Activated CD4-positive, alpha-beta memory T cell treated with anti-CD3 and anti-CD28 coated beads, Interleukin-2, amount 10 ng/mL, durations not matched to agents 7 days and 5 days (primary cell): ENCODE measurements around the gene WIPF1. TPM values are rescaled to one million over a fixed set of nuclear protein-coding genes. Genes with fewer than 3 reads are reported as not detected.
A peak's percentile ranks its signal among the peaks of the same experiment; 100 is the strongest.

Experiments used
- CTCF ChIA-PET: fragments of 350-600 bp; sonication (Branson Sonifier 250); formaldehyde crosslinking; loops from one replicate; lab custom pipeline; 2021; ENCODE audit warnings: antibody characterized with exemption, inconsistent platforms; lab: Charles Lee
- POLR2A ChIA-PET: fragments of 350-600 bp; sonication (Branson Sonifier 250); formaldehyde crosslinking; loops from one replicate; lab custom pipeline; 2021; ENCODE audit warnings: antibody characterized with exemption; lab: Charles Lee
- DNase-seq: peaks from one replicate; pipeline ENCODE4 v3.0.0-alpha.2; 2020
- H3K27ac Mint-ChIP-seq: one replicate; pipeline ENCODE4 v1.8.0; 2021; ENCODE audit warnings: mild to moderate bottlenecking, mixed read lengths
- H3K27me3 Mint-ChIP-seq: one replicate; pipeline ENCODE4 v1.8.0; 2021; ENCODE audit warnings: mixed read lengths
- H3K36me3 Mint-ChIP-seq: one replicate; pipeline ENCODE4 v1.8.0; 2021; ENCODE audit warnings: low read depth, mixed read lengths
- H3K4me1 Mint-ChIP-seq: one replicate; pipeline ENCODE4 v1.8.0; 2021; ENCODE audit warnings: mixed read lengths
- H3K4me3 Mint-ChIP-seq: one replicate; pipeline ENCODE4 v1.8.0; 2021; ENCODE audit warnings: mild to moderate bottlenecking, mixed read lengths
- H3K9me3 Mint-ChIP-seq: one replicate; pipeline ENCODE4 v1.8.0; 2021; ENCODE audit warnings: mixed read lengths
- total RNA-seq, 2 experiments: library from RNA; stranded (reverse); gene quantifications; one replicate each; pipeline ENCODE4 v1.2.3, GENCODE V29; 2021

Gene WIPF1, protein sequence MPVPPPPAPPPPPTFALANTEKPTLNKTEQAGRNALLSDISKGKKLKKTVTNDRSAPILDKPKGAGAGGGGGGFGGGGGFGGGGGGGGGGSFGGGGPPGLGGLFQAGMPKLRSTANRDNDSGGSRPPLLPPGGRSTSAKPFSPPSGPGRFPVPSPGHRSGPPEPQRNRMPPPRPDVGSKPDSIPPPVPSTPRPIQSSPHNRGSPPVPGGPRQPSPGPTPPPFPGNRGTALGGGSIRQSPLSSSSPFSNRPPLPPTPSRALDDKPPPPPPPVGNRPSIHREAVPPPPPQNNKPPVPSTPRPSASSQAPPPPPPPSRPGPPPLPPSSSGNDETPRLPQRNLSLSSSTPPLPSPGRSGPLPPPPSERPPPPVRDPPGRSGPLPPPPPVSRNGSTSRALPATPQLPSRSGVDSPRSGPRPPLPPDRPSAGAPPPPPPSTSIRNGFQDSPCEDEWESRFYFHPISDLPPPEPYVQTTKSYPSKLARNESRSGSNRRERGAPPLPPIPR
- total RNA-seq = 100 to 1,000 TPM; 574 to 590 TPM

DNA sequence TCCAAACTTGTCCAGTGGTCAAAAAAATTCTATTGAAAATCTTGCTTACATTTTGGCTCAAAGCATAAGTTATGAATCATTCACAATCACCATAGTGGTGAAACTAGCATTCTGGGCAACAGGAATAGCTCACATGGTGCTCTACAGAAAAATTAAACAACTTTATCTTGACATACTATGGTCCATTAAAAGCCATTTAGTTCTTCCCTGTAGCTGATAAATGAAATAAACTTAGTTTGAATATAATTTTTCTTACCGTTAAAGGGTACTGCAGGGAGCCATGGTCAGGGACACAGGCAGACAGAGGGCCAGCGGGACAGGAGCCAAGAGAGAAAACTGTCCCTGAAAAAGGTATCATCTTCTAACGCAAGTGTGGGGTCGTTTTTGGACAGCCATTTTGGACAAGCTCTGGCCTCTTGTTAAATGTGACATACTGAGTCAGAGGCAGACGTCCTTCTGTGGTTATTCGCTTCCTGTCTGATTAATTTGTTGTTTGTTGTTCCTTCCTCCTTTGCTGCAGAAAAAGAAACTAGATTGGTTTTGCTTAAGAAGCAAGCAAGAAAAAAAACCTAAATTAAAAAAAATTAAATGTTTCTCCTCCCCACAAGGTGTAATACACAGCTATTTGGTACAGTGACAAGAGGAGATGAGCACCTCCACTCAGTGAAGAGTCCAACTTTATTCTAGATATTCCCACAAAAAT is at the start of gene WIPF1:
WIPF1 (minus strand) TSS at position 460 of the 703 bp plus-strand sequence. CDS start 12,231 bp downstream, outside the sequence.
- peak within 1 kb of the TSS; percentile 96 for H3K27ac Mint-ChIP-seq
- H3K4me1 Mint-ChIP-seq = peaks cover 58% of the 10 kb centered on the region
- no peaks in the 10 kb centered on the region for H3K27me3 Mint-ChIP-seq
- CTCF ChIA-PET = interaction anchor here (0.8 to 15.3 kb wide), 11 partner anchors 11 to 135 kb away, joined by 3 to 162 read pairs (median 5); no protein-coding TSS in a partner anchor
- no peaks in the 10 kb centered on the region for H3K9me3 Mint-ChIP-seq
- H3K4me3 Mint-ChIP-seq = peak within 1 kb of the TSS; percentile 86
- peaks cover 77% of the 10 kb centered on the region for H3K36me3 Mint-ChIP-seq
- DNase-seq = peak; percentile 67
- POLR2A ChIA-PET = interaction anchor here (1.0 to 15.7 kb wide), 15 partner anchors 16 to 571 kb away, joined by 3 to 558 read pairs (median 6); partner anchors contain the start of genes ATF2, GPR155 and SCRN3

DNA sequence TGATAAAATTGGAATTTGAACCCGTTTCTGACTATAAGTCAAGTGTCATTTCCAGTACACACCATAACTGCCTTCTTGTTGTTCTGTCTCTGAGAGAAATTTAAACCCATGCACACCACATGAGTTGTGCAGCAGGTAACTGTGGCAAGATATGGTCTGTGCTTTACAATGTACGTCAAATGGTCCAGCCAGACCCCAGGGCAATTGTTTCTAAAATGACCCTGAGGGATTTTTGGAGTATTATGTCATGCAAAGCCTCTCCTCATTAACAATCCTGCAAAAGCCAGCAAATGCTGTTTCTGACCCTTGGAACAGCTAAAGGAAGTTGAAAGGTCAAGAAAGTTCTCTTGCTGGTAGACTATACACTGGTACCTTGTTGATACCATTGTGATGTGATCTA is 47.7 kb upstream of the WIPF1 start:
- DNase-seq = no peak
- no peaks in the 10 kb centered on the region for H3K27me3 Mint-ChIP-seq
- peaks cover 2% of the 10 kb centered on the region for H3K4me1 Mint-ChIP-seq
- no peak overlapping the region for H3K4me3 Mint-ChIP-seq
- ChIA-PET POLR2A (interaction anchor here (1.0 kb wide), 1 partner anchor 11 kb away, joined by 4 read pairs; no protein-coding TSS in a partner anchor), CTCF (no interaction called here)
- peaks cover 32% of the 10 kb centered on the region for H3K36me3 Mint-ChIP-seq
- no peak overlapping the region for H3K27ac Mint-ChIP-seq
- peaks cover 7% of the 10 kb centered on the region for H3K9me3 Mint-ChIP-seq

DNA sequence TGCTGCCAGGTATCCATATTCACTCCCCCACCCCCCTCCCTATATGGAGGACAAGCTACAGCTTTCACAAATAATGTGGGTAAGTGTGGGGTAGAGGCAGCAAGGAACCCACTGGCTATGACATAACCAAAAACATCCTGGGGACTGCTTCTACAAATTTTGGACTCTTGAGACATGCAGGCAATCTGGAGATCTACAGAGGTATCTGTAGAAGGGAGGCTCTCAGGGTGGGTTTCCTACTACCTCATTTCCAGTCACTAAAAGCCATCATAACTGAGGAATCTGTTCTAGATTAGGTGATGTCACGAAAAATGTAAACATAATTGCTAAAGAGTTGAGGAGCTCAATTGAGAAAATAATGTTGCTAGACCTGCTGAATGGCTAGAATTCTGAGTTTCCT is 46.8 kb upstream of the WIPF1 start:
- no peak overlapping the region for H3K4me3 Mint-ChIP-seq
- ChIA-PET POLR2A (interaction anchor here (1.0 kb wide), 1 partner anchor 10 kb away, joined by 4 read pairs; no protein-coding TSS in a partner anchor), CTCF (interaction anchor here (1.0 kb wide), 1 partner anchor 51 kb away, joined by 3 read pairs; no protein-coding TSS in a partner anchor)
- H3K4me1 Mint-ChIP-seq = peaks cover 8% of the 10 kb centered on the region
- H3K36me3 Mint-ChIP-seq = peaks cover 31% of the 10 kb centered on the region
- no peak for DNase-seq
- peaks cover 6% of the 10 kb centered on the region for H3K9me3 Mint-ChIP-seq
- H3K27ac Mint-ChIP-seq = no peak overlapping the region
- no peaks in the 10 kb centered on the region for H3K27me3 Mint-ChIP-seq

DNA sequence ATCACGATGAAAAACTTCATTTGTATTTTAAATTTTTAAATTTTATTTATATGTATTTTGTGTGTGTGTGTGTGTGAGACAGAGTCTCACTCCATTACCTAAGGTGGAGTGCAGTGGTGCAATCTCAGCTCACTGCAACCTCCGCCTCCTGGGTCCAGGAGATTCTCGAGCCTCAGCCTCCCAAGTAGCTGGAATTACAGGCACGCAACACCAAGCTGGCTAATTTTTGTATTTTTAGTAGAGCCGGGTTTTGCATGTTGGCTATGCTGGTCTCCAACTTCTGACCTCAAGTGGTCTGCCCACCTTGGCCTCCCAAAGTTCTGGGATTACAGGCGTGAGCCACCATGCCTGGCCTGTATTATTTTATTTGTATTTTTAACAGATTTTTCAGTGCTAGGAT is 45.8 kb upstream of the WIPF1 start:
- ChIA-PET POLR2A (no interaction called here), CTCF (interaction anchor here (1.3 kb wide), 1 partner anchor 45 kb away, joined by 3 read pairs; no protein-coding TSS in a partner anchor)
- DNase-seq = no peak
- Mint-ChIP-seq H3K27ac (no peak overlapping the region), H3K27me3 (no peaks in the 10 kb centered on the region), H3K4me3 (no peak overlapping the region), H3K4me1 (peaks cover 19% of the 10 kb centered on the region), H3K9me3 (peaks cover 2% of the 10 kb centered on the region), H3K36me3 (peaks cover 33% of the 10 kb centered on the region)

DNA sequence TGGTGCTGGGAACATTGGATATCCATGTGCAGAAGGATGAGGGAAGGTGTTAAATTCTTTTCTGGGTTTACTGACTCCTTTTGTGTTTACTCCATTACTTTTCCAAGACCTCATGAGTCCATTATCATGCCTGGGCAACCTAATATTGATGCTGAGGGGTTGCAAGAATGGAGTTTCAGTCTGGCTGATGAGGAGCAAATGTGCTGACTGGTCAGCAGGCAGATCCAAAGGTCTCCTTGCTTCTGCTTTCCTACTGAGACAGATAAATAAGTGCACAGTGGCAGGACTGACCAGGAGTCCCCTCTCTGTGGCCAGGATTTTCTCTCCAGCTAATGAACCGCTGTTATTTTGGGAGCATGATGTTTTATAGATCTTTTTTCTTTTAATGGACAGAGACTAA is 43.6 kb upstream of the WIPF1 start:
- H3K27me3 Mint-ChIP-seq = no peaks in the 10 kb centered on the region
- no peak for DNase-seq
- peaks cover 33% of the 10 kb centered on the region for H3K4me1 Mint-ChIP-seq
- H3K27ac Mint-ChIP-seq = no peak overlapping the region
- ChIA-PET CTCF (no interaction called here), POLR2A (no interaction called here)
- H3K4me3 Mint-ChIP-seq = no peak overlapping the region
- H3K36me3 Mint-ChIP-seq = peaks cover 25% of the 10 kb centered on the region
- H3K9me3 Mint-ChIP-seq = peaks cover 2% of the 10 kb centered on the region

DNA sequence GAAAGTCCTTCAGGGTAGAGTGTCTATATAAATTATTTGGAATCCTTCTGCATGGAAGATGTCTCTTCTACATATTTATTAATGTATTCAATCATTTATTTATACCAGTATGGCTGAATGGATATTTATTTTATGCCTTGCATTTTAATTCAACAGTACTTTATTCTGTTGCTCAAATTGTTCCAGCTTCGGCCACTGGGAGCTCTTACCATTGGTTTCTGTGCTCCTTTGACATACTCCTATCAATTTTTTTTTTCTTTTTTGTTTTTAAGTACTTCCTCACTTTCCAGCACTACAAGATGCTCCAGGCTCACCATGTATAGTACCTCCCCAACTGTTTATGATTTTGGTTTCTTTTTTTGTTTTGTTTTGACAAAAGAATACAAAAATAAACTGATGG is 39.4 kb upstream of the WIPF1 start:
- CTCF ChIA-PET = interaction anchor here (0.9 to 3.9 kb wide), 5 partner anchors 18 to 60 kb away, joined by 3 to 33 read pairs (median 3); no protein-coding TSS in a partner anchor
- H3K9me3 Mint-ChIP-seq = peaks cover 2% of the 10 kb centered on the region
- peaks cover 48% of the 10 kb centered on the region for H3K4me1 Mint-ChIP-seq
- H3K36me3 Mint-ChIP-seq = peaks cover 41% of the 10 kb centered on the region
- no peaks in the 10 kb centered on the region for H3K27me3 Mint-ChIP-seq
- no peak for DNase-seq
- peak overlapping the region; percentile 59 for H3K27ac Mint-ChIP-seq
- no peak overlapping the region for H3K4me3 Mint-ChIP-seq
- POLR2A ChIA-PET = interaction anchor here (6.1 to 16.0 kb wide), 3 partner anchors 24 to 45 kb away, joined by 73 to 558 read pairs (median 364); partner anchors contain the start of gene WIPF1

DNA sequence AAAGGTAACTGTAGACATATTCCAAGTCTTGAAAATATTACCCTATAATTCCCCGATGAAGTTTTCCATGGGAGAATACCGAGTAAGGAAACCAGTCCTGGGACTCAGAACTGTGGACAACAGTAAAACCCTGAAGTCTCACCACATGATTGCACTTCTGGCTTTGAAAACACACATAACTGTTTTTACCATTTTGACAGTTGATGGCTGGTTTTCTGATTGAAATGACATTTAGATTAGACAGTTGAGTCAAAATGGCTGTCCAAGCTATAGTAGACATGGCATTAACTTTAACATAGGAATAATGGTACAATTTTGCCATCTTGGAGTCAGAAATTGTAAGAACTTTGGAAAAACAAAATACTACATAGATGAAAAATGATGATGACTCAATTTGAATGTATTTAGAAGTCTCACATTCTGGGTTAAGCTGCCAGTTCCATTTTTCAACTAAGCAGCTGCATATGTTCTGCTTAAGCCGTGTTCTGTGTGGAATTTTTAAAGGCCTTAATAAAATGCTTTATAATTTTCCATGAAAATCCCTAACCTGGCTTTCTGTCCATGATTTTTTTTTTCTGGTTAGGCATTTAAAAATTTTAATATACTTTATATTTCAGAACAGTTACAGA is 38.3 kb upstream of the WIPF1 start:
- Mint-ChIP-seq H3K9me3 (peaks cover 2% of the 10 kb centered on the region), H3K36me3 (peaks cover 47% of the 10 kb centered on the region), H3K27ac (peak overlapping the region; percentile 93), H3K27me3 (no peaks in the 10 kb centered on the region), H3K4me1 (peaks cover 58% of the 10 kb centered on the region), H3K4me3 (no peak overlapping the region)
- ChIA-PET CTCF (interaction anchor here (1.2 to 4.1 kb wide), 10 partner anchors 15 to 65 kb away, joined by 3 to 82 read pairs (median 6); partner anchors contain the start of gene WIPF1), POLR2A (interaction anchor here (1.1 to 16.0 kb wide), 7 partner anchors 15 to 46 kb away, joined by 3 to 558 read pairs (median 15); partner anchors contain the start of gene WIPF1)
- DNase-seq = no peak

DNA sequence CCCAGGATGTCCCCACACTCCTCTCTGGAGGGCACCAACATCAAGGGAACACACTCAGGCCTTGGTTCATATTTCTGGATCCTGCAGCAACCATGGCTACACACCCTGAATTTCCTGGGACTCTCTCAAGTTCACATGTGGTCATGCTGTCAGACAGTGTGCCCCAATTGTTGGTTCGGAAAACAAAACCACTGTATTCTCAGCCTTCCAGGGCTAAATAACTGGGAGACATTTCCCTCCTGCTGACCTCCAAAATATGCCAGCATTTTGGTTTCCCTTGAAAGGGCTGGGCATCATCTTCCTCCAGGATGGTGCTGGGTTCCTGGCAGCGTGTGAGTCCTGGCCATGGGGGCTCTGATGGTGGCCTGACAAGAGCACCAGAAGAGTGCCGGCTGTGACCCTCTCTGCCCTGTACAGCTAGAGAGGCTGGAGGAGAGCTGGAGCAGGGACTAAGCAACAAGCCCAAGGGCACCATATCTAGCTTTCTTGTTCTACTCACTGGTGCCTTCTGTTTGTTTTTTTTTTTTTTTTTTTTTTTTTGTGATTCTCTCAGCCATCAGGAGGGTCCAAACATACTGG is 37.5 kb upstream of the WIPF1 start:
- POLR2A ChIA-PET = interaction anchor here (0.9 to 16.0 kb wide), 14 partner anchors 10 to 240 kb away, joined by 3 to 558 read pairs (median 8); partner anchors contain the start of genes SCRN3 and WIPF1
- no peak for DNase-seq
- no peaks in the 10 kb centered on the region for H3K27me3 Mint-ChIP-seq
- H3K27ac Mint-ChIP-seq = peak overlapping the region; percentile 93
- CTCF ChIA-PET = interaction anchor here (0.8 to 4.1 kb wide), 12 partner anchors 16 to 65 kb away, joined by 3 to 82 read pairs (median 6); partner anchors contain the start of gene WIPF1
- peaks cover 52% of the 10 kb centered on the region for H3K36me3 Mint-ChIP-seq
- H3K4me3 Mint-ChIP-seq = peak overlapping the region; percentile 84
- peaks cover 66% of the 10 kb centered on the region for H3K4me1 Mint-ChIP-seq
- peaks cover 2% of the 10 kb centered on the region for H3K9me3 Mint-ChIP-seq

DNA sequence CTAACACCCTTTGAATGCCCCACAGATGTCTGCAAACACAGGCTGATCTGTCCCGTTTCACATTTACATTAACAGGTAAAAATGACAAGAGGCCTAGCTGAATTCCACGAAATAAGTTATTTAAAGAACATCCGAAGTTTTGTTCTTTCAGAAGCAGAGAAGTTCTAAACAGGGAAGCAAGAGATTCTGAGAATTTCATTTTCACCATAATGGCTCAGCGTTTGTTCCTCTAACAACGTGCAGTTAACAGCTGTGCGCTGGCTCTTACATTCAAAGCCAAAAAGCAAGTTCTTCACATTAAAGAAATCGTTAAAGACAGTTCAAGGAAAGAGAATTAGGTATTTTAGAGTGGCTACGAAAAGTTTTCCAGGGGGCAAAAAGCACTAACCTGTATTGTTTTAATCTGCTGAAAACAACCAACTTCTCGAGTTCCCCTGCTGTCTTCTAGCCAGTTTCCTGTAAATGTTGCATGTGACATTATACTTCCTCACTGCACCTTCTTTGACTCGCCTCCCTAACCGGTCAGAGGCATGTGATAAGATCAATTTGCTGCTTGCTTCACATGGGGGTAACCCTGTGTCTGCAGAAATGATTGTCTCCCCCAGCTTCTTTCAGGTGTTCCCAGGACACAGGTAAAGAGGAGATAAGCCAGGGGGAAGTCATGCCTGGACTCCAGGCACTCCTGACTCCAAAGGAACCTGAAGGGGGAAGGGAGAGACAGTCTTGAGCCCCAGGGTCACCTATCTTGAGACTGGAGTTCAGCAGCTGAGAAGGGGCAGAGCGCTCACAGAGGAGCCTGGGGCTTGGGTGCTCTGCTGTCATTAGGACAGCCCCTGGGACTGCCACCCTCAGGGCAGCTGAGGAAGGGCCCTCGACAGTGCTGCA is 36.8 kb upstream of the WIPF1 start:
- POLR2A ChIA-PET = interaction anchor here (0.9 to 16.0 kb wide), 16 partner anchors 10 to 239 kb away, joined by 3 to 558 read pairs (median 8); partner anchors contain the start of genes SCRN3 and WIPF1
- H3K4me1 Mint-ChIP-seq = peaks cover 66% of the 10 kb centered on the region
- peaks cover 52% of the 10 kb centered on the region for H3K36me3 Mint-ChIP-seq
- peak; percentile 64 for DNase-seq
- H3K4me3 Mint-ChIP-seq = peak overlapping the region; percentile 84
- H3K9me3 Mint-ChIP-seq = no peaks in the 10 kb centered on the region
- H3K27me3 Mint-ChIP-seq = no peaks in the 10 kb centered on the region
- H3K27ac Mint-ChIP-seq = peak overlapping the region; percentile 93
- CTCF ChIA-PET = interaction anchor here (0.8 to 4.1 kb wide), 13 partner anchors 17 to 53 kb away, joined by 3 to 82 read pairs (median 7); partner anchors contain the start of gene WIPF1

DNA sequence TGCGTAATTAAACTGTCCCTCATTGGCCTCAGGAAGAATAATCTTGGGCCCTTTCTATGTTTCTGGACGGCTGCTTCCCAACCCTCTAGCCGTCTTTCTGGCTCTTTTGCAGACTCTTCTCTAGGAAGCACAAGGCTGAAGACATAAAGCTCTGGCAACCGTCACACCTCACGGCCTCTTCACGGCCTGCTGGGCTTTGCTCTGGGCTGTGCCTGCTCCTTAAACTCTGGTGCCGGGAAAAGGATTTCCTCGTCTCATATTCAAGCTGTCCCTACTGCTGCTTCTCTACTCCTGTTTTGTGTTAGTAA is 36.0 kb upstream of the WIPF1 start:
- DNase-seq = no peak
- POLR2A ChIA-PET = interaction anchor here (1.2 to 16.0 kb wide), 15 partner anchors 10 to 238 kb away, joined by 3 to 558 read pairs (median 10); partner anchors contain the start of genes SCRN3 and WIPF1
- Mint-ChIP-seq H3K4me1 (peaks cover 62% of the 10 kb centered on the region), H3K27ac (peak overlapping the region; percentile 93), H3K27me3 (no peaks in the 10 kb centered on the region), H3K36me3 (peaks cover 56% of the 10 kb centered on the region), H3K4me3 (peak overlapping the region; percentile 84), H3K9me3 (no peaks in the 10 kb centered on the region)
- CTCF ChIA-PET = interaction anchor here (1.2 to 4.1 kb wide), 10 partner anchors 17 to 54 kb away, joined by 3 to 82 read pairs (median 8); partner anchors contain the start of gene WIPF1
